HG03520 (cell line): ENCODE data around the gene FAM131A.

Source experiments
- ATAC-seq: cut with Tn5 transposase; IDR thresholded peaks from one replicate; pipeline ENCODE4 v1.9.1; 2021; ENCODE audit warnings: mild to moderate bottlenecking, moderate library complexity; ENCODE audit not compliant: unreplicated experiment

The FAM131A gene

DNA sequence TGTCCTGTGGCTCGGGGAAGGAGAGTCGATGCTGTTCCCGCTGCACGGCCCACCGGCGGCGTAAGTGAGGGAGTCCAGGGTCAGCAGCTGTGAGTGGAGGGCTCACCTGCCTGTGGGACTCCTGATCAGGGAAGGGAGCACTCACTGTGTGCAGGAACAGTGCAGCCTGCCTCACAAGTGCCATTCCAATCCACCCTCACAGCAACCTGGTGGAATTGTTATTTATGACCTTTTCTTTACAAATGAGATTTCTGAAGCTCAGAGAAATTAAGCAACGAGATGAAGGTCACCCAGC lies 51.5 kb downstream of the FAM131A start:
- no peak for ATAC-seq

DNA sequence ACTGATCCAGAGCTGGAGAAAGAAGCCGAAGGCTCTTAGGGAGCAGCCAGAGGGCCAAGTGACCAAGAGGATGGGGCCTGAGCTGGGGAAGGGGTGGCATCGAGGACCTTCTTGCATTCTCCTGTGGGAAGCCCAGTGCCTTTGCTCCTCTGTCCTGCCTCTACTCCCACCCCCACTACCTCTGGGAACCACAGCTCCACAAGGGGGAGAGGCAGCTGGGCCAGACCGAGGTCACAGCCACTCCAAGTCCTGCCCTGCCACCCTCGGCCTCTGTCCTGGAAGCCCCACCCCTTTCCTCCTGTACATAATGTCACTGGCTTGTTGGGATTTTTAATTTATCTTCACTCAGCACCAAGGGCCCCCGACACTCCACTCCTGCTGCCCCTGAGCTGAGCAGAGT lies 52.0 kb downstream of the FAM131A start:
- ATAC-seq = no peak

DNA sequence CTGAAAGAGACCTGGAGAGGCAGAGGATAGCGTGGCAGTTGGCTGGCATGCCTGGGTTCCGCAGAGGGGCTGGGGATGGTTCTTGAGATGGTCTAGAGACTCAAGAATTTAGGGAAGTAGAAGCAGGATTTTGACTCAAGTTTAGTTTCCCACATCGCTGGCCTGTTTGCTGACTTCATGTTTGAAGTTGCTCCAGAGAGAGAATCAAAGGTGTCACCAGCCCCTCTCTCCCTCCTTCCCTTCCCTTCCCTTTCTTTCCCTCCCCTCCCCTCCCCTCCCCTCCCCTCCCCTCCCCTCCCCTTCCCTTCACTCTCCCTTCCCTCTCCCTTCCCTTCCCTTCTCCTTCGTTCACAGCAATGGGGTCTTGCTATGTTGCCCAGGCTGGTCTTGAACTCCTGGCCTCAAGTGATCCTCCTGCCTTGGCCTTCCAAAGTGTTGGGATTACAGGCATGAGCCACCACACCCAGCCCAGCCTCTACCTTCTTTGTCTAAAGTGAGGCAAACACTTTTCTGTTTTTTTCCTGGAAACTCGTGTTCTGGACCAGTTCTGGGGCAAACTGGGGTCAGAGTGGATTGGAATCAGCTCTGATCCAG lies 52.6 kb downstream of the FAM131A start:
- no peak for ATAC-seq

DNA sequence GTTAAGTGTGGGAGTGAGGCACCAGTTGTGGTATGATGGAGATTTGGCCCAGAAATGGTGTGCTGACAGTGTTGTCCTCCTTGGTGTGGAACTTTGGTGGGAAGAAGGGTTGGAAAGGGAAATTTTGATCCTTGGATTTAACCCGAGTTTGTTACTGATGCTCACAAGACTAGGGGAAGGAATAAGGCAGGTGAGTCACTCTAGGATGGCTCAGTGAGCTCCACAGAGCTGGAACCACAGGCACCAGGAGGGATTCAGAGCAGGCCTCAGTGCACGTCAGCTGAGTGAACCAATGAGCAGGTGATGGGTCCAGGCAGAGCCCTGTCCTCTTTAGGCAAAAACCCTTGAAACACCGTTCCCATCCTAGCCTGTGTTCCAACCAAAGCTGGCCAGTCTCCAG lies 53.9 kb downstream of the FAM131A start:
- ATAC-seq = no peak

DNA sequence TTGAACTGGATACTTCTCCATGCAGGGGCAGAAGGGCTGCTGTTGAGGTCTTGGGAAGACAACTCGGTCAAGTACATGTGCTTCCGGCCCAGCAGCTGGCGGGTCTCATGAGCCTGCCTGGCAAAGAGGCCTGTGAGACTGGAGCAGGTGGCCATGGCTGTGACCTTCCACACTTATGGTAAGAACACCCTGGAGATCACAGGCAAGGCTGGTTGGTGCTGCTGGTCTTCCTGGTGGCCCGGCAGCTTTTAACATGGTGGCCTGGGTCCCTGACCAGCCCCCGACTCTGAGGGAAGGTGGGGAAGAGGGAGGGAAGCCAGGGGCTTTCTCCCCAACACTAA lies 57.9 kb downstream of the FAM131A start:
- no peak for ATAC-seq
